Peyer's patch (tissue), 4 donors: ENCODE data around the gene PCDHGC4. TPM values are rescaled to one million over a fixed set of nuclear protein-coding genes. Genes with fewer than 3 reads are reported as not detected.

ENCODE experiments used
- DNase-seq, 3 donors: peaks; one replicate each; pipeline ENCODE4 v3.0.0-alpha.2; 2017 to 2019
- H3K27ac ChIP-seq, 4 donors: fragments of 200-600 bp; sonication (generic); one replicate each; pipeline ENCODE4 v1.5.1; 2016 to 2019
- H3K27me3 ChIP-seq, 2 donors: fragments of 200-600 bp; sonication (generic); one replicate each; pipeline ENCODE4 v1.5.1; 2019
- H3K36me3 ChIP-seq, 3 donors: fragments of 200-600 bp; sonication (generic); one replicate each; pipeline ENCODE4 v1.5.1; 2016 to 2019
- H3K4me1 ChIP-seq, 4 donors: fragments of 200-600 bp; sonication (generic); one replicate each; pipeline ENCODE4 v1.5.1; 2016 to 2019
- H3K4me3 ChIP-seq, 4 donors: fragments of 200-600 bp; sonication (generic); 1 replicate in 3 of 4; 2 replicates in 1 of 4; pipeline ENCODE4 v1.5.1; 2016 to 2019; ENCODE audit warnings: mild to moderate bottlenecking in 1 of 4
- H3K9me3 ChIP-seq, 4 donors: fragments of 200-600 bp; sonication (generic); one replicate each; pipeline ENCODE4 v1.5.1; 2016 to 2019; ENCODE audit warnings: mild to moderate bottlenecking in 1 of 4
- CTCF ChIP-seq, 6 experiments: fragments of 450-650 bp in 4 of 6; fragments of 200-600 bp in 2 of 6; sonication (generic) in 1 of 6; IDR thresholded peaks; one replicate each; pipeline ENCODE4 v1.5.1; 2017 to 2019; ENCODE audit warnings: antibody characterized with exemption in 6 of 6, mild to moderate bottlenecking in 3 of 6, moderate library complexity in 1 of 6
- POLR2A ChIP-seq, 2 donors: fragments of 450-650 bp; IDR thresholded peaks; one replicate each; pipeline ENCODE4 v1.5.1; 2017; ENCODE audit warnings: antibody characterized with exemption in 2 of 2, mild to moderate bottlenecking in 2 of 2, moderate library complexity in 2 of 2
- total RNA-seq, 4 donors: library from RNA; depleted of rRNA; stranded (reverse); fragments of >200 nt; gene quantifications; one replicate each; pipeline ENCODE4 v1.1.0, GENCODE V29; 2016

The PCDHGC4 gene
- total RNA-seq, 4 donors from 2014 or later = 1.7 to 11.3 (median 5.3) TPM

GRCh38 chr5:141510160-141510559 is 25.3 kb downstream of the PCDHGC4 start:
- no peak overlapping the region for H3K4me3 ChIP-seq
- peaks cover 0 to 31% (median 26%) of the 10 kb centered on the region in 4 donors for H3K4me1 ChIP-seq
- TF ChIP-seq CTCF (IDR thresholded peaks at IDR 0.05) = no peak
- no peak for TF ChIP-seq POLR2A (IDR thresholded peaks at IDR 0.05)
- DNase-seq = no peak
- no peaks in the 10 kb centered on the region for H3K9me3 ChIP-seq
- no peaks in the 10 kb centered on the region for H3K27me3 ChIP-seq
- H3K27ac ChIP-seq = peak overlapping the region in 1 of 4 donors; percentile 3
- H3K36me3 ChIP-seq = peaks cover 0 to 6% (median 0%) of the 10 kb centered on the region in 3 donors

GRCh38 chr5:141510850-141511601 is 26.2 kb downstream of the PCDHGC4 start:
- no peak overlapping the region for H3K4me3 ChIP-seq
- TF ChIP-seq CTCF (IDR thresholded peaks at IDR 0.05) (no peak), POLR2A (IDR thresholded peaks at IDR 0.05) (no peak)
- H3K27me3 ChIP-seq = no peaks in the 10 kb centered on the region
- peaks cover 0 to 14% (median 0%) of the 10 kb centered on the region in 3 donors for H3K36me3 ChIP-seq
- DNase-seq = peak in 2 of 3 donors; percentile 57 to 58
- H3K9me3 ChIP-seq = no peaks in the 10 kb centered on the region
- peaks cover 0 to 31% (median 26%) of the 10 kb centered on the region in 4 donors for H3K4me1 ChIP-seq
- peak overlapping the region in 1 of 4 donors; percentile 75 for H3K27ac ChIP-seq

- no peak for DNase-seq
- Histone ChIP-seq H3K9me3 (no peaks in the 10 kb centered on the region), H3K27me3 (no peaks in the 10 kb centered on the region), H3K4me1 (peaks cover 0 to 31% (median 25%) of the 10 kb centered on the region in 4 donors), H3K36me3 (peaks cover 0 to 22% (median 0%) of the 10 kb centered on the region in 3 donors), H3K27ac (peak overlapping the region; percentile 2 to 86 (median 61)), H3K4me3 (no peak overlapping the region)
- TF ChIP-seq CTCF (IDR thresholded peaks at IDR 0.05) = no peak
- no peak for TF ChIP-seq POLR2A (IDR thresholded peaks at IDR 0.05)
Observed at GRCh38 chr5:141511771-141512325, 27.0 kb downstream of the PCDHGC4 start.

- Histone ChIP-seq H3K4me3 (peak overlapping the region; percentile 43 to 58 (median 48)), H3K9me3 (no peaks in the 10 kb centered on the region), H3K36me3 (peaks cover 0 to 27% (median 0%) of the 10 kb centered on the region in 3 donors), H3K27me3 (no peaks in the 10 kb centered on the region), H3K27ac (peak overlapping the region; percentile 2 to 86 (median 61)), H3K4me1 (peaks cover 0 to 29% (median 21%) of the 10 kb centered on the region in 4 donors)
- peak; percentile 42 to 89 (median 67) for TF ChIP-seq CTCF (IDR thresholded peaks at IDR 0.05)
- no peak for TF ChIP-seq POLR2A (IDR thresholded peaks at IDR 0.05)
- peak; percentile 84 to 95 (median 87) for DNase-seq
Observed at GRCh38 chr5:141512390-141512910, 27.6 kb downstream of the PCDHGC4 start.

- Histone ChIP-seq H3K27me3 (no peaks in the 10 kb centered on the region), H3K36me3 (peaks cover 0 to 33% (median 0%) of the 10 kb centered on the region in 3 donors), H3K4me1 (peaks cover 0 to 23% (median 18%) of the 10 kb centered on the region in 4 donors), H3K27ac (peak overlapping the region; percentile 47 to 86 (median 76)), H3K4me3 (peak overlapping the region; percentile 43 to 58 (median 48)), H3K9me3 (no peaks in the 10 kb centered on the region)
- TF ChIP-seq CTCF (IDR thresholded peaks at IDR 0.05) (no peak), POLR2A (IDR thresholded peaks at IDR 0.05) (no peak)
- DNase-seq = peak in 2 of 3 donors; percentile 57
Observed at GRCh38 chr5:141512911-141513626, 28.2 kb downstream of the PCDHGC4 start.
